ENCODE measurements around the gene AKR7A2.
"Not testable (repeated sequence)": the region's sequence is repeated elsewhere in the genome, so short reads cannot be mapped to it uniquely, and the experiment has no call there.

The AKR7A2 gene

DNA sequence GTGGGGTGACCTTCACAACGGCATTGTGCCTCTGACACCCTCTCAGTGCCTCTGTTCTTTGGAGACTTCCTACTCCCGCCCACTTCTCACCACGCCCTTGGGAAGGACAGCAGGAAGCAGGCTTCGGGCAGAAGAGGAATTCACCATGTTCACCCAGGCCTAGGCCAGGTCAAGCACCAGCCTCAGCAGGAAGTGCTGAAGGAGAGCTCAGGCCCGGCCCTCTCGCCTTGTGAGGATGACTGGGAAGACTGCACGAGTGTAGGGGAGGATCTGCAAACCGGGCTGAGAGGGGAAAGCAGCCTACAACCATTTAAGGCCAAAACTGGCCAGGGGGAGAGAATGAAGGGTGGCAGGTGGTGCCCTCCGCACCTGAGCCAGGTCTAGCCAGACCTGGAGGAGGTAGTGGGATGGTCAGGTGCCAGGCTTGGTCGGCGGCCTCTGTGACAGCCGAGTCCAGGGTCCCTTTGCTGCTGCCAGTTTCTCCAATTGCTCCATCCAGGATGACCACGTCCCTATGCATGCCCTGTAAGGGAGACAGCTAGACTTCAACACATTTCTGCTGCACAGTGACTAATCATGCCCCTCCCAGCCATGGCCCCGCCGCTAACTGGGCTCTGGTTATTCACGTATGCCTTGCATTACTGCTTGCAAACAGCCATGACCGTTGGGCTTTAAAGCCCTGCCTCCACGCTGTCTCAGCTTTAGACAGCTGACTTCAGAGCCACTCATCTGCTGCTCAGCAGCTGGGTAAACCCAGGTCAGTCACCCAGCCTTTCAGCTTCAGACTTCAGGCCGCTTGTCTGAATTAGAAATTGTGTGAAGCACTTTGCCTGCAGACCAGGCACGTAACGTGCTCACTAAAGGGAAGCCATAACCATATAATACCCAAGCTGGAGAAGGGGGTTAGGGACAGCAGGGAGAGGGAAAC is 51.5 kb downstream of the AKR7A2 start:
- no peak for DNase-seq (ENCODE audit: low read depth)

DNA sequence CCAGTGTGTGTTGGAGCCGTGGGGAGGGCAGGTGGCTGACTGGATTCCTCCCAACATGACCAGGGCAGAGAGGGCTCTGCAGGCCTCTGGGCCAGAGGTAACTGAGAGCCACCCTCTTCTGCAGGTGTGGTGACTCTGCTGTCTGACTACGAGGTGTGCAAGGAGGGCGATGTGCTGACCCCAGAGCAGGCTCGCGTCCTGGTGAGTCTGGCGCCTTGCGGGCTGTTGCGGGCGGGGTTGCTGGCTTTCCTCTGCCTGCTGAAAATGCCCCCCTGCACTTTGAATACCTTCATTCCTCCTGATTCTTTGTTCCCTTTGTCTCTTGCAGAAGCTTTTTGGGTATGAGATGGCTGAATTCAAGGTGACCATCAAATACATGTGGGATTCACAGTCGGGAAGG is 53.6 kb downstream of the AKR7A2 start:
- no peak for DNase-seq (ENCODE audit: low read depth)

DNA sequence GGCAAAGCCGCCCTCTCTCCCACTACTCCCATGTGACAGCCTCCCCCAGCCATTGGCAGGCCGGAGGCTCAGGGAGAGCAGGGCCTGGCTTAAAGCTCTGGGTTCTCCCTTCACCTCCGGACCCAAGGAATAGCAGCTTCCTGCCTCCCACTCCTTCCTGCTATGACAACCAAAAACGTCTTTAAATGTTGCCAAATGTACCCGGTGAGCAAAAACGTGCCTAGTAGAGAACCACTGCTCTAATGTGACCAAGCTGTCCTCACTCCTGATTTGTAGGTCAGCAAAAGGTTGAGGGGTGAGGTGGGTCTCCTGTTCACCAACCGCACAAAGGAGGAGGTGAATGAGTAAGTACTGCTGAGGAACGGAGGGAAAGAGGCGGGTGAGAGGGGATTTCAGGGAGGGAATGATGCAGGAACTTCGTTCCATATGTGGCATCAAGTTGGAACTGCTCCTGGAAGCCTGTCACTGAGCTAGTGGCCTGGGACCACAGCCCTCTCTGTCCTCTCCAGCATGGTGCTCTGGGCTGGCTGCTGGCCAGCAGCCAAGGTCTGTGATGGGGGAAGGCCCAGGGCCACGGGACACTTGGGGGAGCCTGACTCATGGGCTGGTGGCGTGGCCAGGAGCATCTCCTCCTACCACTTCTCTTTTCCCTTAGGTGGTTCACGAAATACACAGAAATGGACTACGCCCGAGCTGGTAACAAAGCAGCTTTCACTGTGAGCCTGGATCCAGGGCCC is 54.6 kb downstream of the AKR7A2 start:
- DNase-seq (ENCODE audit: low read depth), result no peak

DNA sequence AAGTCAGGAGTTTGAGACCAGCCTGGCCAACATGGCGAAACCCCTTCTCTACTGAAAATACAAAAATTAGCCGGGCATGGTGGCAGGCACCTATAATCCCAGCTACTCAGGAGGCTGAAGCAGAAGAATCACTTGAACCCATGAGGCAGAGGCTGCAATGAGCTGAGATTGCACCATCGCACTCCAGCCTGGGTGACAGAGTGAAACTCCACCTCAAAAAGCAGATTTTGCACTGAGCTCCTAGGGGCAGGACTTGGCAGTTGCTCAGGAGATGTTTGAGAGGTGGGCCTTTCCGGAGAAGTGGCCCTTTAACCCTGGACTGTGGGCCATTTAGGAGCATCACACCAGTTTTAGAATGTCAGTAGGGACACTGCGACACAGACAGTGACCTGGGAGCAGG is 55.6 kb downstream of the AKR7A2 start:
- DNase-seq (ENCODE audit: low read depth), result not testable (repeated sequence)

DNA sequence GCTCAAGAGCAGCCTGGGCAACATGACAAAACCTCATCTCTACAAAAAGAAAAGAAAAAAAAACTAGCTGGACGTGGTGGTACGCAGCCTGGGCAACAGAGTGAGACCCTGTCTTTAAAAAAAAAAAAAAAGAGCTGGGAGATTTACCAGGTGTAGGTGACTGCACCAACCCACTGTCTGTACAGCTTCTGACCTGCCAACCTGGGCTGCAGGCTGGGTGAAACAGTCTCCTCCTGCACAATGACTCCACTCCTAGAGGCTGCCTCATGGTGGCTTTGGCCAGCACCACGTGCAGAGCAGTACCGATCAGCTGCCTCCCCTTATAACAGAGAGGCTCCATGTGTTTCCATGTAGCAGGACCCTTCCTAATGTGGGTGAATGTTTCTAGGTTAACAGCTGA is 56.7 kb downstream of the AKR7A2 start:
- no peak for DNase-seq (ENCODE audit: low read depth)

DNA sequence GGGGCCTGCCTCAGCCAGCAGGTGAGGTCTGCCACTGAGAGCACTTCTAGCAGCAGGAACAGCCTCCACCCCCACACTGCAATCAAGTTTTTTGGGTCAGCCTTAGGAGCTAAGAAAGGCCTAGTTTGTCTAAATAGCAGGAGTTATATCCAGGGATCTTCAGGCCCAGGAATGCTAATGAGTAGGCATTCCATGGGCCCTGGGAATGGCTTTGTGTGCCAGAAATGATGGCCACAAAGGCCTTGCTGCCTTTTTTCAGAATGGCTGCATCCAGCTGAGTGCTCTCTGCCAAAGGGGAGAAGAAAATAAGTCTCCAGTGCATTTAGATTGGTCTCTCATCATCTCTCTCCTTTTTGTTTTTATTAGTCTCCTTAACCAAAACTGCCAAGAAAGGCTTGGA is 57.5 kb downstream of the AKR7A2 start:
- no peak for DNase-seq (ENCODE audit: low read depth)
